Endothelial cell of umbilical vein (primary cell): ENCODE results near the gene TRPC4AP. TPM values are rescaled to one million over a fixed set of nuclear protein-coding genes. Genes with fewer than 3 reads are reported as not detected.

Source experiments
- BruUV-seq: library from RNA; stranded (reverse); fragments of 400-500 nt; replicated peaks from 2 replicates; lab custom pipeline; 2021; lab: Mats Ljungman, UMichigan
- CTCF ChIA-PET: fragments of 300-600, 350-600 bp; sonication (Branson Sonifier 250); formaldehyde crosslinking; loops from one replicate; lab custom pipeline; 2021; ENCODE audit warnings: antibody characterized with exemption, inconsistent platforms; lab: Charles Lee
- POLR2A ChIA-PET: fragments of 300-600, 350-600 bp; sonication (Branson Sonifier 250); formaldehyde crosslinking; loops from one replicate; lab custom pipeline; 2021; ENCODE audit warnings: antibody characterized with exemption, inconsistent platforms; lab: Charles Lee
- DNase-seq: peaks from one replicate; pipeline ENCODE4 v3.0.0-alpha.2; 2011; ENCODE audit warnings: low read depth, low spot score
- FAIRE-seq: peaks from 2 replicates; lab custom pipeline; 2011; peaks lifted over from hg19 to GRCh38; lab: Jason Lieb, UNC
- H2AFZ ChIP-seq: 2 replicates; pipeline ENCODE4 v1.6.0; 2012; ENCODE audit warnings: low read depth, low read length, control low read depth, inconsistent platforms
- H3K27ac ChIP-seq: 2 replicates; pipeline ENCODE4 v1.5.1; 2011; ENCODE audit warnings: low read depth, mild to moderate bottlenecking, control low read depth, low read length, moderate library complexity; ENCODE audit not compliant: insufficient read depth
- H3K27me3 ChIP-seq, 2 experiments: 2 replicates each; pipeline versions ENCODE4 v1.6.0 to v1.6.1; 2011; ENCODE audit warnings: low read length in 2 of 2, mixed read lengths in 1 of 2; ENCODE audit not compliant: control insufficient read depth in 2 of 2, insufficient read depth in 2 of 2
- H3K36me3 ChIP-seq, 2 experiments: 2 replicates in 1 of 2; 3 replicates in 1 of 2; pipeline ENCODE4 v1.5.1; 2011; ENCODE audit warnings: low read length in 2 of 2, mild to moderate bottlenecking in 1 of 2, moderate library complexity in 1 of 2; ENCODE audit not compliant: control insufficient read depth in 2 of 2, insufficient read depth in 2 of 2; ENCODE audit errors: extremely low read depth in 1 of 2
- H3K4me1 ChIP-seq: 3 replicates; pipeline ENCODE4 v1.5.1; 2011; ENCODE audit warnings: mild to moderate bottlenecking, low read length; ENCODE audit not compliant: control insufficient read depth, insufficient read depth; ENCODE audit errors: extremely low read depth
- H3K4me2 ChIP-seq: 2 replicates; pipeline ENCODE4 v1.6.1; 2011; ENCODE audit warnings: low read length, control low read depth, mixed read lengths; ENCODE audit not compliant: insufficient read depth
- H3K4me3 ChIP-seq, 3 experiments: fragments of 200-600 bp in 1 of 3; sonication (generic), shearing (Covaris generic) in 1 of 3; replicated peaks in 1 of 3; 2 replicates each; pipeline ENCODE4 v1.5.1; 2011 to 2016; ENCODE audit warnings: control low read depth in 3 of 3, low read length in 3 of 3, mild to moderate bottlenecking in 2 of 3, inconsistent platforms in 1 of 3, low read depth in 1 of 3, moderate library complexity in 1 of 3; ENCODE audit not compliant: insufficient read depth in 1 of 3
- H3K79me2 ChIP-seq: 2 replicates; pipeline ENCODE4 v1.6.0; 2012; ENCODE audit warnings: low read length, inconsistent platforms; ENCODE audit not compliant: control insufficient read depth, insufficient read depth
- H3K9ac ChIP-seq: replicated peaks from 2 replicates; pipeline ENCODE3; 2011; ENCODE audit warnings: low read length, control low read depth; ENCODE audit not compliant: insufficient read depth; ENCODE audit errors: extremely low read depth
- H3K9me1 ChIP-seq: replicated peaks from 3 replicates; pipeline ENCODE4 v1.6.0; 2011; ENCODE audit warnings: mild to moderate bottlenecking, low read length; ENCODE audit not compliant: control insufficient read depth, insufficient read depth; ENCODE audit errors: extremely low read depth
- H3K9me3 ChIP-seq: replicated peaks from 2 replicates; pipeline ENCODE4 v1.5.1; 2012; ENCODE audit warnings: low read length, inconsistent platforms; ENCODE audit not compliant: control insufficient read depth, insufficient read depth
- H4K20me1 ChIP-seq: replicated peaks from 2 replicates; pipeline ENCODE3; 2011; ENCODE audit warnings: mild to moderate bottlenecking, low read length; ENCODE audit not compliant: control insufficient read depth, insufficient read depth; ENCODE audit errors: extremely low read depth
- CTCF ChIP-seq, 2 donors: IDR thresholded peaks; 1 replicate in 1 of 2; 2 replicates in 1 of 2; pipeline ENCODE4 v1.5.1; 2011; ENCODE audit warnings: low read length in 2 of 2, mild to moderate bottlenecking in 2 of 2, moderate library complexity in 2 of 2, control low read depth in 1 of 2, inconsistent platforms in 1 of 2, low read depth in 1 of 2; ENCODE audit not compliant: insufficient read depth in 1 of 2; ENCODE audit errors: extremely low read depth in 1 of 2
- EZH2 ChIP-seq: IDR thresholded peaks from 2 replicates; pipeline ENCODE4 v1.6.1; 2012; ENCODE audit warnings: borderline replicate concordance, low read depth, mild to moderate bottlenecking, moderate library complexity, low read length, inconsistent platforms; ENCODE audit not compliant: severe bottlenecking
- FOS ChIP-seq: IDR thresholded peaks from 2 replicates; pipeline ENCODE4 v1.6.1; 2011; ENCODE audit warnings: mild to moderate bottlenecking, low read length, moderate library complexity, borderline replicate concordance; ENCODE audit not compliant: insufficient read depth
- GATA2 ChIP-seq: IDR thresholded peaks from 2 replicates; pipeline ENCODE4 v1.7.0; 2011; ENCODE audit warnings: low read depth, mild to moderate bottlenecking, moderate library complexity, mixed read lengths, low read length; ENCODE audit not compliant: insufficient read length, insufficient read depth
- JUN ChIP-seq: IDR thresholded peaks from 2 replicates; pipeline ENCODE4 v1.6.1; 2011; ENCODE audit warnings: borderline replicate concordance, low read depth; ENCODE audit not compliant: insufficient read length, insufficient read depth
- MAX ChIP-seq: IDR thresholded peaks from 2 replicates; pipeline ENCODE4 v1.6.1; 2011; ENCODE audit not compliant: insufficient read depth, insufficient read length
- MYC ChIP-seq: IDR thresholded peaks from one replicate; pipeline ENCODE4 v1.6.1; 2011; ENCODE audit warnings: mild to moderate bottlenecking, low read depth, low read length
- POLR2A ChIP-seq: IDR thresholded peaks from 2 replicates; pipeline ENCODE4 v1.6.1; 2012; ENCODE audit warnings: low read depth, mild to moderate bottlenecking, control low read depth, low read length
- POLR2AphosphoS5 ChIP-seq: IDR thresholded peaks from 2 replicates; pipeline ENCODE4 v1.6.1; 2012; ENCODE audit warnings: low read depth, mild to moderate bottlenecking, control low read depth, low read length, moderate library complexity; ENCODE audit not compliant: insufficient read depth
- dilution Hi-C: fragments of 300-500 bp; cut with MboI; formaldehyde crosslinking; loops from one replicate; pipeline ENCODE4 v1.15.0; 2019; ENCODE audit warnings: low sequenced_read_pairs; ENCODE audit not compliant: extremely low pct_ligation_motif_present
- intact Hi-C: fragments of 100-400 bp; cut with micrococcal nuclease; formaldehyde crosslinking; loops from one replicate; pipeline ENCODE4 v1.10.0; 2022
- polyA plus RNA-seq, 4 experiments: library from polyadenylated mRNA; depleted of rRNA in 3 of 4; stranded (reverse) in 3 of 4; unstranded in 1 of 4; fragments of >200 nt; gene quantifications; 2 replicates each; pipeline versions ENCODE4 v1.2.1 to v1.2.3, GENCODE V29; 2011 to 2012; ENCODE audit warnings: missing spikeins in 1 of 4
- total RNA-seq: library from RNA; stranded (reverse); gene quantifications from 2 replicates; pipeline ENCODE4 v1.2.3, GENCODE V29; 2021

The TRPC4AP gene
- total and polyA plus RNA-seq, 2 donors (not counting 3 experiments of a cell fraction or from before 2014, with no cell fraction given): 89.0 to 103 TPM

- H3K79me2 ChIP-seq: no peaks in the 10 kb centered on the region
- no peaks in the 10 kb centered on the region for H3K9me3 ChIP-seq
- no peak overlapping the region for H3K9ac ChIP-seq
- POLR2A ChIA-PET: no interaction called here
- H3K36me3 ChIP-seq: peaks cover 4 to 19% of the 10 kb centered on the region in 2 experiments
- no peak overlapping the region for H3K27ac ChIP-seq
- no peak overlapping the region for H3K4me3 ChIP-seq
- peaks cover 32% of the 10 kb centered on the region for H3K4me1 ChIP-seq
- H2AFZ ChIP-seq: no peak overlapping the region
- TF ChIP-seq GATA2: peak; percentile 32
- TF ChIP-seq EZH2: no peak
- dilution Hi-C loops: no loop called here
- H3K9me1 ChIP-seq: no peaks in the 10 kb centered on the region
- H3K27me3 ChIP-seq: no peaks in the 10 kb centered on the region
- intact Hi-C loops: no loop called here
- CTCF ChIA-PET: interaction anchor here (1.0 to 5.2 kb wide), 2 partner anchors 9 to 22 kb away, joined by 3 to 46 read pairs; no protein-coding TSS in a partner anchor
- BruUV-seq: no TSS peak
- FAIRE-seq (peak; percentile 33), DNase-seq (no peak)
- H4K20me1 ChIP-seq: no peaks in the 10 kb centered on the region
- no peak overlapping the region for H3K4me2 ChIP-seq
Observed at GRCh38 chr20:35117196-35117595, 24.6 kb upstream of the TRPC4AP start.

DNA sequence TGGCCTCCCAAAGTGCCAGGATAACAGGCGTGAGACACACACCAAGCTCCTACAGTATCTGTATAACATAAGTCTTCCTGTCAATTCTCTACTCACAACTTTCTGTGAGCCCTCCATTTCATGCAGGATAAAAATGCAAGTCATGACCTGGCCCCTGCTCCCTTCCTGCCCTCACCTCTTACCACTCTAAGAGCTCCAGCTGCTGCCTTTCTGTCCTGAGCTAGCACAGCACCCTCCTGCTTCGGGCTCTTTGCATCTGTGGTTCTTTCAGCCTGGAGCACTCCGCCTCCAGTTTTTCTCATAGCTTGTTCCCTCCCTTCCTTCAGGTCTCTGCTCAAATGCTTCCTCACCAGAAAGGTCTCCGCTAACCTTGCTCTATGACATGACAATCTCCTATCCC is 23.7 kb upstream of the TRPC4AP start:
- DNase-seq (no peak), FAIRE-seq (no peak)
- Histone ChIP-seq H3K4me3 (no peak overlapping the region), H3K4me2 (no peak overlapping the region), H3K9me1 (no peaks in the 10 kb centered on the region), H2AFZ (no peak overlapping the region), H3K79me2 (no peaks in the 10 kb centered on the region), H4K20me1 (no peaks in the 10 kb centered on the region), H3K27ac (no peak overlapping the region), H3K4me1 (peaks cover 29% of the 10 kb centered on the region), H3K9me3 (no peaks in the 10 kb centered on the region), H3K9ac (no peak overlapping the region), H3K36me3 (peaks cover 4 to 19% of the 10 kb centered on the region in 2 experiments), H3K27me3 (no peaks in the 10 kb centered on the region)
- no TSS peak for BruUV-seq
- dilution Hi-C loops (no loop called here), intact Hi-C loops (no loop called here)
- POLR2A ChIA-PET: interaction anchor here (0.5 kb wide), 1 partner anchor 149 kb away, joined by 3 read pairs; no protein-coding TSS in a partner anchor
- CTCF ChIA-PET: interaction anchor here (1.0 to 5.2 kb wide), 3 partner anchors 9 to 29 kb away, joined by 3 to 46 read pairs (median 4); no protein-coding TSS in a partner anchor
- no peak for TF ChIP-seq POLR2A
- TF ChIP-seq CTCF (IDR thresholded peaks at IDR 0.05; ENCODE audit: extremely low read depth in 1 of 2, insufficient read depth in 1 of 2, low read depth in 1 of 2, low read length in 2 of 2): no peak
- TF ChIP-seq EZH2: no peak
- no peak for TF ChIP-seq JUN
- TF ChIP-seq MAX: no peak
- TF ChIP-seq GATA2: no peak
- no peak for TF ChIP-seq FOS
- no peak for TF ChIP-seq POLR2AphosphoS5
- no peak for TF ChIP-seq MYC
